KMS-11 (cell line): ENCODE results near the gene MTAP.
A peak's percentile ranks its signal among the peaks of the same experiment; 100 is the strongest.

Experiments
- H2AFZ ChIP-seq: fragments of 200-600 bp; sonication (generic); 2 replicates; pipeline ENCODE4 v1.6.1; 2016; ENCODE audit warnings: antibody characterized with exemption, mixed run types, low read depth
- H3K27ac ChIP-seq: fragments of 200-600 bp; sonication (generic); 2 replicates; pipeline ENCODE4 v1.6.1; 2016; ENCODE audit warnings: mild to moderate bottlenecking, mixed run types
- H3K27me3 ChIP-seq: fragments of 200-600 bp; sonication (generic); 2 replicates; pipeline ENCODE4 v1.6.1; 2017; ENCODE audit warnings: mild to moderate bottlenecking, low read depth, mixed run types, moderate library complexity; ENCODE audit not compliant: insufficient read depth
- H3K36me3 ChIP-seq: fragments of 200-600 bp; sonication (generic); 2 replicates; pipeline ENCODE4 v1.6.1; 2017; ENCODE audit warnings: mild to moderate bottlenecking, mixed run types; ENCODE audit not compliant: insufficient read depth
- H3K4me1 ChIP-seq: fragments of 200-600 bp; sonication (generic); 2 replicates; pipeline ENCODE4 v1.6.1; 2016; ENCODE audit warnings: mild to moderate bottlenecking, low read depth, mixed run types; ENCODE audit not compliant: poor library complexity, severe bottlenecking
- H3K4me2 ChIP-seq: fragments of 200-600 bp; sonication (generic); 2 replicates; pipeline ENCODE4 v1.7.0; 2016; ENCODE audit warnings: mild to moderate bottlenecking, mixed run types
- H3K4me3 ChIP-seq: fragments of 200-600 bp; sonication (generic); IDR thresholded peaks from 2 replicates; pipeline ENCODE4 v1.6.1; 2017; ENCODE audit warnings: low read depth, low read length, mixed read lengths; ENCODE audit not compliant: insufficient read depth
- H3K79me2 ChIP-seq: fragments of 200-600 bp; sonication (generic); 2 replicates; pipeline ENCODE4 v1.6.1; 2016; ENCODE audit warnings: low read depth, mixed run types; ENCODE audit not compliant: insufficient read depth
- H3K9ac ChIP-seq: fragments of 200-600 bp; sonication (generic); 2 replicates; pipeline ENCODE4 v1.6.1; 2016; ENCODE audit warnings: mild to moderate bottlenecking, mixed run types
- H4K20me1 ChIP-seq: fragments of 200-600 bp; sonication (generic); 2 replicates; pipeline ENCODE4 v1.6.1; 2016; ENCODE audit warnings: mild to moderate bottlenecking, mixed run types; ENCODE audit not compliant: insufficient read depth
- CTCF ChIP-seq: fragments of 200-600 bp; sonication (generic); conservative IDR thresholded peaks from 2 replicates; pipeline ENCODE4 v1.6.1; 2017; ENCODE audit warnings: low read depth, mild to moderate bottlenecking, antibody characterized with exemption, low read length, moderate library complexity, mixed read lengths

MTAP gene

GRCh38 chr9:21833090-21833801 is 30.8 kb downstream of the MTAP start:
- Histone ChIP-seq H2AFZ (no peak overlapping the region), H3K4me2 (no peak overlapping the region), H3K27me3 (no peaks in the 10 kb centered on the region), H3K4me1 (peaks cover 57% of the 10 kb centered on the region), H3K79me2 (peaks cover 79% of the 10 kb centered on the region; the same call in 1 of the 2 replicates), H4K20me1 (no peaks in the 10 kb centered on the region), H3K4me3 (no peak overlapping the region), H3K9ac (no peak overlapping the region), H3K36me3 (peaks cover 24% of the 10 kb centered on the region), H3K27ac (peak overlapping the region; percentile 68; the same call in 1 of the 2 replicates)
- TF ChIP-seq CTCF: no peak

- peaks cover 60% of the 10 kb centered on the region; the same call in 1 of the 2 replicates for H3K79me2 ChIP-seq
These were observed 32.7 kb downstream of the MTAP start for GRCh38 chr9:21835121-21835520.

GRCh38 chr9:21836437-21837161 is 34.2 kb downstream of the MTAP start:
- peaks cover 45% of the 10 kb centered on the region; the same call in 1 of the 2 replicates for H3K79me2 ChIP-seq
- H3K9ac ChIP-seq: no peak overlapping the region
- no peak overlapping the region for H2AFZ ChIP-seq

More at GRCh38 chr9:21835121-21835520, 32.7 kb downstream of the MTAP start:
- Histone ChIP-seq H3K27ac (no peak overlapping the region), H3K9ac (no peak overlapping the region), H3K4me1 (peaks cover 38% of the 10 kb centered on the region), H3K27me3 (no peaks in the 10 kb centered on the region), H2AFZ (no peak overlapping the region), H3K36me3 (peaks cover 27% of the 10 kb centered on the region), H4K20me1 (no peaks in the 10 kb centered on the region), H3K4me2 (no peak overlapping the region), H3K4me3 (no peak overlapping the region)
- no peak for TF ChIP-seq CTCF

GRCh38 chr9:21837501-21837900 is 35.1 kb downstream of the MTAP start:
- no peaks in the 10 kb centered on the region for H4K20me1 ChIP-seq
- TF ChIP-seq CTCF: no peak
- peaks cover 31% of the 10 kb centered on the region for H3K36me3 ChIP-seq
- H3K4me2 ChIP-seq: no peak overlapping the region
- no peaks in the 10 kb centered on the region for H3K27me3 ChIP-seq
- no peak overlapping the region for H3K4me3 ChIP-seq
- no peak overlapping the region for H3K27ac ChIP-seq
- no peak overlapping the region for H3K9ac ChIP-seq
- peaks cover 15% of the 10 kb centered on the region for H3K4me1 ChIP-seq
- H2AFZ ChIP-seq: no peak overlapping the region
- H3K79me2 ChIP-seq: peaks cover 41% of the 10 kb centered on the region; the same call in 1 of the 2 replicates

More at GRCh38 chr9:21836437-21837161, 34.2 kb downstream of the MTAP start:
- Histone ChIP-seq H3K27ac (no peak overlapping the region), H3K4me3 (no peak overlapping the region), H3K27me3 (no peaks in the 10 kb centered on the region), H4K20me1 (no peaks in the 10 kb centered on the region), H3K36me3 (peaks cover 31% of the 10 kb centered on the region), H3K4me1 (peaks cover 24% of the 10 kb centered on the region), H3K4me2 (no peak overlapping the region)
- TF ChIP-seq CTCF: no peak
